GM18517 (cell line): ENCODE results near the gene RASSF1.

Experiments
- ATAC-seq: cut with Tn5 transposase; IDR thresholded peaks from one replicate; pipeline ENCODE4 v1.9.1; 2021; ENCODE audit warnings: mild to moderate bottlenecking, moderate library complexity; ENCODE audit not compliant: unreplicated experiment

Gene RASSF1

DNA sequence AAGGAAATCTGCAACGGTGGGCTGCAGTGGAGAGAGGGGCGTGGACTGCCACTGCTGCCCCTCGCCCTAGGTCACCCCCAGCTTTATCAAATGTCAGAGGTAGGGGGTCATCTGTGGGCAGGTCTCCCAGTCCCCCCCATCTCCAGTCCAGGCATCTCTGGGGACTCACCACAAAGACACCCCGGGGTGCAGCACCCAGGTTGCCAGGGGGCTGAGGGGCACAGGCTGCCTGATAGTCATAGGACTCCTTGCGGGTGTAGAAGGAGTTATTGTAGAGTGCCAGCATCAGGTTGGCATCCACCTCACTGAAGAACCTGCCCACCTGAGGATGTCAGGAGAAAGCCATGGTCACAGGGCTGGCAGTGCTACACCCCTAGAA is 25.2 kb upstream of the RASSF1 start:
- no peak for ATAC-seq

DNA sequence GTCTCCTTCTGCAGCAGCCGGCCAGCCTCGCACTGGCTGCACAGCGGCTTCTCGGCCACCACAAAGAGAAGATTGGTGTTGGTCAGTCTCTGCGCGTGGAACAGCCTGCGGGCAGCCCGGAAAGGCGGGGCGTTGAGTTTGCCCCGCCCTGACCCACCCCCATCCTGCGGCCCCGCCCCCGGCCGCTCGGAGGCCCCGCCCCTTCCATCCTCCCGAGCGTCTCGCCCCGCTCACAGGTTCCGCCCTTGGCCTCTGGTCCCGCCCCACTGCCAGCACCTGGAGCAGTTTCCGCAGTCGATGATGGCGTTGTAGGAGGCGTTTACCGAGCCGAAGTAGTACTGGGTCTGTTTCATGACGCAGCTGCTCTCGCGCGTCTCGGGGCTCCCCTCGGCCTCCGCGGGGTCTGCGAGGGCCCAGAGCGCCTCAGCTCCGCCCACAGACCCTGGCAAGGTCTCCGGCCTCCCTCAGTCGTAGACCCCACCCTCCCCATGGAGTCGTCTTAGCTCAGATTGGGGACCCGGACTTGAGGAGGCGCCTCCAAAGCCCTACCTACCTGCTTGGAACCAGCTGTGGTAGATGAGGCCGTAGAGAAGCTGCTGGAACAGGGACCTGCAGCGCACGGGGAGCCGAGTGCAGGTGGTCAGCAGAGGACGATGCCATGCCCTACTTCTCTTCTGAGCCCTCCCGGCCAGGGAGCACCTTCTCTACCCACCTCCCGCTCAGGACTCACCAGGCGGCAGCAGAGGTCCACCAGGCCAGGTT is 24.6 kb upstream of the RASSF1 start:
- ATAC-seq = peak; percentile 81

DNA sequence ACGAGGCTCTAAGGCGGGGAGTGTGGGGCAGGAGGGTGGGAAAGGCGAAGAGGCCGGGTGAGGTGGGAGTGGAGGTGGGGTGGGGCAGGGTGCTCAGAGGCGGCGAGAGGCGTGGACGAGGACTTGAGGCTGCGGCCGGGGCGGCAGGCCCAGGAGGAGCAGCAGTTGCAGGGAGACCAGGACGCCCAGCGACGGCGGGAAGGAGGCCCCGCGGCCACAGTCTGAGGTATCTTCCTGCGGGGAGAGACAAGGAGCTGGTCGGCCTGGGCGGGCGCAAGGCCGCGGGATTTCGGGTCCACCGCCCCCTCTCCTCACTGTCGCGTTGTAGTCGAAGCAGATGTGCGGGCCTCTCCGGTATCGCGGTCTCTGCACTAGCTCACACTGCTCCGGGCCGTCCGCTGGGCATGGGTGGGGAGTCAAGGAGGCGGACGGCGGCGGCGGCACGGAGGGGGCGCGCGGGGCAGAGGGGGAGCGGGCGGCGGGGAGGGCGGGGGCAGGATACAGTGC is 24.0 kb upstream of the RASSF1 start:
- no peak for ATAC-seq

DNA sequence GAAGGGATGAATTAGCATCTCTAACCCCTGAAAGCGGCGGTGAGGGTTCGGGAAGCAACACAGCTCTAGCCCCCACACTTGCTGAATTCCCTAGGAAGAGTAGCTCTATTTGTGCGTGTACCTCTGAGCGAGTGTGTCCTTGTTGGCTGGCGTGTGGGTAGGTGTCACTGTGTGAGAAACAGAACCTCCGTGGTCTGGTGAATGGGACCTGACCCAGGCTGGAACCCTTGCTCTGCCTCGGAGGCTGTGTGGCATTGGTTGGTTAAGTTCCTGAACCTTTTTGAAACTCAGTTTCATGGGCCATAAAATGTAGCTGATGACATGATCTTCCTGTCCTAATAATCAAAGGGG is 19.1 kb upstream of the RASSF1 start:
- ATAC-seq = no peak

DNA sequence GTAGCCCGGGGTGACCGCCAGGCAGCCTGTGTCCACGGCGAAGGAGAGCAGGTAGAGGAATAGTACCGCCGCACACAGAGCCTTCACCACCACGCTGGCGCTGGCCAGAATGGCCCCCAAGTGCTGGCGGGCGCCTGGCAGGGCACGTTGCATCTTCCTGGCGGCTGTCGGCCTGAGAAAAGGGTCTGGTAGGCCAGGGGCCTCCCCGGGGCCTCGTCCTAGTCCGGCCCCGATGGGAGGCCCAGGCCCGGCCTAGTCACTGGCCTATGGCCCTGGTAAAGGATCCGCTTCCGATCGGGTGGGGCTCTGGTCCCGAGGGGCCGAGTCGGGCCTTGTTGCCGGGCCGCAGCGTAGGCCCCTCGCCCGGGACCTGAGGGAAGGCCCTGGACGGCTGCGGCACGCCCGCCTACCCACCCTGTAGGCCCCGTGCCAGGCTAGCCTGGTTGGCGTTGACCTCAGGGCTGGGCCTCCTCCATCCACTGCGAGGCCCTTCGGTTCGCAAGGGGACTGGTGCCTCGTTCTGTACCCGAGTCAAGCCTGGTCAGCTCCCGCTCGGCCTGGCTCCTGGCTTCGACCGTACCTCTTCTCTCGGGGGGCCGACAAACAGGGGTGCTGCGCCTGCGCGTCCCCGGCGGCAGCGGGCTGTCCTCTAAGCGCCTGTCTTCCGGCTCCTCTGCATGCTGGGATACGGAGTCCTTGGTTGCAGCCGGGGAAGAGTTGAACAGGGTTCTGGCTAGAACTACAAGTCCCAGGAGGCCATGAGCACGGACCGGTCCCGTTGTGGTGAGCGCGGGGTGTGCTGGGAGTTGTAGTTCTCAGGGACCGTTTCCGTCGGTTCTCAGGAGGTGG is 18.5 kb upstream of the RASSF1 start, which contains the start of gene TMEM115:
Gene TMEM115, minus strand, starts transcription at position 611 of the 849 bp plus-strand sequence. Its CDS starts 458 bp downstream, at position 153.
- ATAC-seq = peak; percentile 98

DNA sequence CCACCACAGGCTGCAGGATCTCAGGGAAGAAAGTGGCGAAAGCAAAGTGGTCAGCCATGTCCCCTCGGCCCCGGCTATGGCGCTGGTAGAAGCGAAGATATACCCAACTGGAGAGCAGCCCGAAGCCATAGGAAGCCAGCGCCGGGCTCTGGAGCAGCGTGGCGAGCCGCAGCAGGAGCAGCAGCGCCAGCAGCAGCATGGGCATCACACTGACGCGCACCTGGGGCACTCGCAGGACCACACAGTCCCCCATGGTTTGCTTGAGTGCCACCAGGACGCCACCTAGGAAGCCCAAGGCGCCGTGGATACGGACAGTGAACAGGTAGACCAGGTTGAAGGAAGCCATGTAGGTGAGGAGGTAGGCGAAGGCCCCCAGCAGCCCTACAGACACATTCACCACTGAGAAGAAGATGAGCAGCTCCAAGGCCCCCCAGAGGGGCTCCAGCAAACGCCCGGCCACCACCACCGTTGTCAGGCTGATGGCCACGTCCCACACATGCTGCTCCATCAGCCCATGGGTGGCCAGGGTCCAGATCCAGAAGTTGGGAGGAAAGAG is 17.8 kb upstream of the RASSF1 start:
- ATAC-seq = no peak

DNA sequence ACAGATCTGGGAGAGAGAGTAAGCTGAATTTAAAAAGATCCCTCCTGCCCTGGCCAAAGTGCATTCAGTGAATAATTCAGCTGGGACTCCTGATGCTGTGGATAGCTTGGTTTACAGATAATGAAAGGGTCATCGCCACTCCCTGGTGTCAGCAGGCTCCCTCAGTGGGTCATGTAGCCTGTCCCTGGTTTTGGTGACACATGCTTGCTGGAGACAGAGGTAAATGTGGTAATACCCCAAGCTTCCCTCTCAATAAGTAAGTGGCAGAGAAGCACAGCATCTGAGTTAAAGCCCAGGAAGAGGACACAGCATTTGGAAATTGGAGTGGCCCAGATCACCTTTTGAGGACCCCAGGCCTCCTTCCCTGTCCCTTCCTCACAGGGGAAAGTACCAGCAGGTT is 16.8 kb upstream of the RASSF1 start:
- no peak for ATAC-seq

DNA sequence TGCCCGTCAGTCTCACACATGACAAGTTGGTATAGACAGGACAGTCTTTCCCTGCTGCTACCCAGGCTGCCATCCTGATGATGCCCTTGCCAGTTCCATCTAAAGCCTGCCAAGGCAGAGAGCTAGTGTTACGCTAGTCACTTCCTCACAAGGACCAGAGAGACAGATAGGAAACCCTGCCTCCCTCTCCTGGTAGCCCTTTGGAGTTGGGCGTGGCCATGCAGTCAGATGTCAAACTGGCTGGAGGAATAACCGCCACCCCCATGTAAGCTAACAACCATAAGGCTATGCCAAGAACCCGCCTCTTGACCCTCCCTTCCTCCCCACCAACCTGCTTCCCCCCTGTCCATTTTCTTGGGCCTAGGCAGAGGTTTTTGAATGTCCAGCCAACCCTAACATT is 15.9 kb upstream of the RASSF1 start:
- no peak for ATAC-seq

DNA sequence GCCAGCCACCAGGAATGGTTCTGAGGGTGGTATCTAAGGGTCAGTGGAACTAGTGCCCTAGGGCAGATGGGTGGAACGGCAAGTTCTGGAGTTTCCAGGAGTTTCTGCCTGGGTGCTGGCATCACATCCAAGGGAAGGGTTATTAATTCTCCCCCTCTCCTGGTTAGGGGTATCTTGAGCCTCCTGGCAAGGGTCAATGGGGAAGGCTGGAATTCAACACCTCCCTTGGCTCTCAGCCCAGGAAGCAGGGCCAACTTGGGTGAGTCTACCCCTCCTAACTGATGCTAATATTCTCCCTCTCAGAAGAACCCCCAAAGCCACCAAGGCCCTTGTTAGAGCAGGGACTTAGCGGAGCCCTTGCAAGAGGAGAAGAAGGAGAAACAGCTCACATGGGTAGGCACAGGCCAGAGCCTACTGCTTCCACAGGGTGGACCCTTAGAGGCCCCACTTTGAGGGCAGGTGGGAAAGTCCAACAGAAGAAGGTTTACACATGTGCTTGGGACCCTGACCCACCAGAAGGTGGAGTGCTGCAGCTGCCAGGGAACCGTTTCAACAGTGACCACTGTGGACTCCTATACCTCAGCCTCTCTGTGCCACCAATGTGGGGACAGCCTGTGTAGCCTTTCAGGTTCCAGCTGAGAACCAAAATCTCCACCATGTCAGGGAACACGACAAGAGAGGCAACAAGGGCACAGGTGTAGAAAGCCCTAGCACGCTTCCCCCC is 15.4 kb upstream of the RASSF1 start:
- no peak for ATAC-seq

DNA sequence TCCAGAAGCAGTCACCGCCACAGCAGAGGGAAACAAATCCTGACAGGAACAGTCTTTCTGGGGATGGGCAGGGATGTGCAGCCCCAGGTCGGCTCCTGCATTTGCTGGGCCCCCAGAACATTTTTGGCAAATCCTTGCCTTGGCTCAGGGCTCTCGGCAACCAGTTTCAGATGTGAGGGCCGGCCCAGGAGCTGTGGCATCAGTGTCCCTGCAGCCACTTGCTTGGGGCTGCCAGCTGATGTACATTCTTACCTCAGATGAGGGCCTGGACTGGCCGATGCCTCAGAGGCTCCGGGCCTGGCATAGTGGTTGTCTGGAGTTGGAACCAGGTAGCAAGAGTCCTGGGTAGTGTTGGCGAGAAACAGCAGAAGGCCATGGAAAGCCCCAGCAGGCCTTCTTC is 14.2 kb upstream of the RASSF1 start:
- ATAC-seq = no peak

DNA sequence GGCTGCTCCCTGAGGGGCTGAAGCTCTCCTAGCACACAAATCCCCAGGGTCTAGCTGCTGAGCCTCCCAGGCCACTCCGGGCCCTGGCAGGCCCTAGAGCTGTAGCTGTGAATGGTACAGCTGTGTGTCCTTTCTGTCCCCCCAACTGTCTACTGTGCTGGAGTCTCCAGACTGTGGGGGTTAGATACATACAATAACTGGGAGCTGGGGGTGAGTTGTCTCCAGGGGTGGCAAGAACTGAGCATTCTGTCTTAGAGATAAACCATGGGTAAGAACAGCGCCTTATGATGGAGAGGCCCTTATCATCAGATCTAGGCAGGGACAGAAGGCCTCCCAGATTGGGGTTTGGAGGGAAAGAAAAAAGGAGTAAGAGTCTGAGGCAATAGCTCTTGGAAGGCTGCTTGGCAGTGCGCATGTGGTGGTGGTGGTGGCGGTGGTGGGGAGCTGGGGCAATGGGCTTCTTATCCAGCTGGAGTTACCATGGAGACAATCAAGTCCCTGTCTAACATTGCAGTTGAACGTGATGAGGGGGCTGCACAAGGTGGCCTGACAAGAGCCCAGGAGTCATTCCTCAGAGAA is 13.6 kb upstream of the RASSF1 start:
- ATAC-seq = no peak

DNA sequence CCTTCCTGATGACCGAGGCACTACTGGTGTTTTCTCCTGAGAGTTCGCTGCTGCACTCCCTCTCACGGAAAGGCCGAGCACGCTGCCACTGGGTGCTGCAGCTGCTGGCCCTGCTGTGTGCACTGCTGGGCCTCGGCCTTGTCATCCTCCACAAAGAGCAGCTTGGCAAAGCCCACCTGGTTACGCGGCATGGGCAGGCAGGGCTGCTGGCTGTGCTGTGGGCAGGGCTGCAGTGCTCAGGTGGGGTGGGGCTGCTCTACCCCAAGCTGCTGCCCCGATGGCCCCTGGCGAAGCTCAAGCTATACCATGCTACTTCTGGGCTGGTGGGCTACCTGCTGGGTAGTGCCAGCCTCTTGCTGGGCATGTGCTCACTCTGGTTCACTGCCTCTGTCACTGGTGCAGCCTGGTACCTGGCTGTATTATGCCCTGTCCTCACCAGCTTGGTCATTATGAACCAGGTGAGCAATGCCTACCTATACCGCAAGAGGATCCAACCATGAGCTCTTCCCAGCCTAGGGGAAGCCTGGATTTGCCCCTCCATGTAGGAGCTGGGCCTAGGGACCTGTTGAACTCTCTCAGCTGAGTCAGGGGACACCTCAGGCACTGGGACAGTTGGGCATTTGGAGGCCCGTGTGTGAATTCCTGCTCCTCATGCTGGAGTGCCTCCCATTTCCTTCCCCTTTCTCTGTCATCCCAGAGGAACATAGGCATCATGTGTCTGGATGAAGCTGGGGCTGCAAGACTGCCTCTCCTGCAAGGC is 12.8 kb upstream of the RASSF1 start:
- no peak for ATAC-seq

DNA sequence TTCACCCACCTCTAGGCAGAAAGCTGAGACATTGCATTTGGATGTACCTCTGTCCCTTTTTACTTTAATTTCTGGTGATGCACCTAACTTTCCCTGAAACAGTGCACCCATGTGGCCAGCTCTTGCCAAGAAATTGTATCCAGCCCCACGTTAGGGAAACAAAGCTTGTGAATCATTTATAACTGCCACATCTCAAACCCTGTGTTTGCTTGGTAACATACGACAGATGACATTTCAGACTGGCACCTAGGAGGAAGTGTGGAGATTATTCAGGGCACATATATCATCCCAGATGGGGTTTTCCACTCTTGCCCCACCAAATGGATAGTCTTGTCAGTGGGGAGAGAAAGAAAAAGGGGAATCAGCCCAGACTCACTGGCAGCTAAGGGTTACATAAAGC is 12.1 kb upstream of the RASSF1 start:
- ATAC-seq = no peak

DNA sequence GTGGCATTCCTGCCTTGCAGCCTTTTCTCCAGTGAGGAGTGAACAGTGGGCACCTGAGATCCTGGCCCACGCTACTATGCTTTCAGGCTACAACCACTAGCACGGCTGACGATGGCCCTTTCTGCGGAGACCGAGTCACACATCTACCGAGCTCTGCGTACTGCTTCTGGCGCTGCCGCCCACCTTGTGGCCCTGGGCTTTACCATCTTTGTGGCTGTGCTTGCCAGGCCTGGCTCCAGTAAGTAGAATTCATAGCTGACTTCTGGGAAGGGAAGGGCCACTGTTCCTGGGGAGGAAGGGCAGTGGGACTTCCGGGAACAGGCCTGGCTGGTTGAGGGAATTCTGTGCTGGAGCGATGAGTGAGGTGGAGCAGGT is 10.7 kb upstream of the RASSF1 start:
- ATAC-seq = no peak

DNA sequence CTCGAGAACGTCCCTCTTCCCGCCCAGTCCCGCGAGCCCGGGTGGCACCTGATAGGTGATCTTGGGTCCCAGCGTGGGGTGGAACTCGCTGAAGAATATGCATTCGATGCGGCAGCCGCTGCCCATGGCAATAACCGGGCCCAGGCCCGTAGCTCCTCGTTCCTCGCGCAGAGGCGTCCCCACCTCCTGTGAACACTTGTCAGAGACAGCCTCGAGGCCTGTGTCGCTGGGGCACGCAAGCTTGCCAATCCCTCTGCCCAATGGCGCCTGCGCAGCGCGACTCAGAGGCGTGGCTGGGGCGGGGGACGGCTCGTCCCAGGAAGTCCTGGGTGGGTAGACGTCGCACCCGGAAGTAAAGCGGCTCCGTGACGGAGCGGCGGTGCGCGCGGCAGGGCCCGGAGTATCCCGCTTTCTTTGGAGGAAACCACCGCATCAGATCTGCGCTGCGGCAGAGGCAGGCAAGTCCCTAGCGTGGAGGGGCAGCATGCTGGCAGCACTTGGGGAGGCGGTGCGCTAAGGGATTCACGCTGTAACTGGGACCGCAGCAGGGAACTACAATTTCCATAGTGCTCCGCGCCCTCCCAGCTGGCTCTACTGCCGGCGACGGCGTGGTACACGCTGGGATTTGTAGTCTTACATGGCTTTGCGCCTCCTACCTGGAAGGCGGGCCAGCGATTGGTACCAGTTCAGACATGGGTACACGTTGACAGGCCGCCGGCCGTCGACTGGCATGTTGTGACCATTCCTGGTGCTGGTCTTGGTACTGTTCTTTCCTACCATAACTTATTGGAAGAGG is 10.1 kb upstream of the RASSF1 start, which contains the start of the genes CYB561D2 and NPRL2:
Gene CYB561D2, plus strand, starts transcription at position 336 of the 796 bp plus-strand sequence. CDS start 572 bp downstream, outside the sequence.
Gene NPRL2, minus strand, starts transcription at position 249 of the 796 bp plus-strand sequence. Its CDS starts 123 bp downstream, at position 126.
- ATAC-seq = peak; percentile 74

DNA sequence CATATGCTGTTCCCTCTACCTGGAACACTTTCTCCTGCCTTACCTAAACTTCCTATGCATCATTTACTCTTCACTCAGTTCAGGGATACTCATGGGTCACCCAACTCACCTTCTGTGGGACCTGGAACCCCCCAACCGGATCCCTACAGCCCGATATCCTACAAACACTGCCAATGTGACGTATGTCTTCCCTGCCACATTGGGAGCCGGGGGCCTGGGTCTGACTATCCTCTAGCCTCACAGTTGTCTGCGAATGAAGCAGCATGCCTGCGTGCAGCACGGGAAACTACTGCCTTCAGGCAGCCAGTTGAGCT is 9.5 kb upstream of the RASSF1 start:
- no peak for ATAC-seq

DNA sequence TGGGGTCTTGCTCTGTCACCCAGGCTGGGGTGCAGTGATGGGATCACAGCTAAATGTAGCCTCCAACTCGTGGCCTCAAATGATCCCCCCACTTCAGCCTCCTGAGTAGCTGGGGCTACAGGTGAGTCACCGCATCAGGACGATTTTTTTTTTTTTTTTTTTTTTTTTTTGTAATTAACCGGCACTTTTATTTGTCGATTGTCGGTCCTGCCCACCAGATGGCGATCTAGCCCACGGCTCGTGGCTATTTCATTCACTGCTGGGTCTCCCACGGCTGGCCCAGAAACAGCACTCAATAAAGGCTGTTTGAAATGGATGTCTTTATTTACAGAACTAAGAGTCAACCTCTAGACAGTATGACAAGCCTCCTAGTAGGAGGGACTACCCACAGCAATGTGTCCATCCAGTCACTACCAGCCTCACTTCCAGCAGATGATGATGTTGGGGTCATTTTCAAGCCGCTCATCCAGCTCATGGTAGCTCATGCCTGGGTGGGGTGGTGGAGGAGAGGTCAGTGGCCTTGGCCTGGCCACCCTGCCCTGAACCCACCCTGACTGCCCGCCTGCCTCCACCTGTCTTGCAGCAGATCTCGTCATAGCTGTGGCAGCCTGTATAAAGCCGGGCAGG is 6.7 kb upstream of the RASSF1 start:
- no peak for ATAC-seq

DNA sequence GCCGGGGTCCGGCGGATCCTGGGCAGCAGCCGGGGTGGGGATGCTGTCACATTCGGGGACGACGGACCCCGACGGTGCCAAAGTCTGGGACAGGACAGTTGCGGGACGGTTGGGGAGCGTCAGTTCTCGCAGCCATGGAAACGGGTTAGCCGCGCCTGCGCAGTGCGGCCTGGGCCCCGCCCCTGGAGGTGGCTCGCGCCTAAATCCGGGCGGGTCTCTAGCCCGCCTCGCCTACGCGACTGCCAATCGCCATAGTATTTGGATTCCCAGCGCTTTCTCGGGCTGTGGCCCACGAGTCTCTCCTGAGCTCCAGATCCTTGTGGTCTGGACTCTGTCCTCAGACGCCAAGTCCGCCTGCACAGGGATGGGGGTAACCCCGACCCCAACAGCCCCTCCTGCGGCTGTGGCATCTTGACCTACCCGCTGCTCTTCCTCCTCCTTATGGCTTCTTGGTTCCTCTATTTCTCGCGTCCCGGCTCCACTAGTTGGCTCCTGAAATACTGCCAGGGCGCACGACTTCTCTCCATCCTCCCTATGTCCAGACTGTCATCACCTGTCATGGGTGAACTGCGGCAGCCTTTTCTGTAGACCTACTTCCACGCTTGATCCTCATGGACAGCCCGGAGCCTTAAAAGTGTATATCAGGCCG is 5.1 kb upstream of the RASSF1 start, which contains the start of gene ZMYND10:
Gene ZMYND10, minus strand, starts transcription at position 147 of the 649 bp plus-strand sequence. CDS start 153 bp downstream, outside the sequence.
- ATAC-seq = no peak
